IMR-90 (cell line): ENCODE data around the gene ARF1. TPM values are rescaled to one million over a fixed set of nuclear protein-coding genes. Genes with fewer than 3 reads are reported as not detected.

Experiments
- ATAC-seq: fragments of 200-7000 bp; cut with Tn5 transposase; 2 replicates; pipeline ENCODE4 v1.9.1; 2020; ENCODE audit warnings: low read depth, mild to moderate bottlenecking, moderate library complexity
- BruUV-seq: library from RNA; stranded (reverse); fragments of 400-500 nt; replicated peaks from 2 replicates; lab custom pipeline; 2021; lab: Mats Ljungman, UMichigan
- CTCF ChIA-PET: fragments of 300-600 bp; formaldehyde crosslinking; extraction: SDS; loops from one replicate; lab custom pipeline; 2021; ENCODE audit warnings: antibody characterized with exemption; lab: Yijun Ruan, JAX
- POLR2A ChIA-PET: fragments of 300-600 bp; sonication (Branson Sonifier 250); formaldehyde crosslinking; loops from one replicate; lab custom pipeline; 2022; ENCODE audit warnings: antibody characterized with exemption; ENCODE audit not compliant: unreplicated experiment; lab: Charles Lee
- DNase-seq: peaks from one replicate; pipeline ENCODE4 v3.0.0; 2013
- H2AFZ ChIP-seq: replicated peaks from 2 replicates; pipeline ENCODE3; 2013; ENCODE audit warnings: low read length, mild to moderate bottlenecking; ENCODE audit not compliant: poor library complexity
- H2AK5ac ChIP-seq: 2 replicates; pipeline ENCODE4 v1.6.1; 2013; ENCODE audit warnings: low read depth, low read length, inconsistent platforms
- H2AK9ac ChIP-seq: replicated peaks from 2 replicates; pipeline ENCODE3; 2013; ENCODE audit warnings: mild to moderate bottlenecking, low read depth, low read length, moderate library complexity; ENCODE audit not compliant: poor library complexity
- H2BK120ac ChIP-seq: 2 replicates; pipeline ENCODE4 v1.6.1; 2013; ENCODE audit warnings: low read depth, low read length, inconsistent platforms
- H2BK15ac ChIP-seq: 3 replicates; pipeline ENCODE4 v1.6.1; 2013; ENCODE audit warnings: low read depth, low read length, inconsistent platforms
- H2BK20ac ChIP-seq: 2 replicates; pipeline ENCODE4 v1.6.1; 2013; ENCODE audit warnings: low read depth, mild to moderate bottlenecking, inconsistent platforms, low read length, moderate library complexity
- H2BK5ac ChIP-seq: 2 replicates; pipeline ENCODE4 v1.6.1; 2013; ENCODE audit warnings: mild to moderate bottlenecking, low read depth, low read length, inconsistent platforms; ENCODE audit not compliant: poor library complexity, severe bottlenecking
- H3K14ac ChIP-seq: replicated peaks from 2 replicates; pipeline ENCODE4 v1.6.1; 2013; ENCODE audit warnings: low read depth, low read length, inconsistent platforms
- H3K18ac ChIP-seq: 2 replicates; pipeline ENCODE4 v1.6.1; 2013; ENCODE audit warnings: low read depth, low read length, control low read depth
- H3K23ac ChIP-seq: 2 replicates; pipeline ENCODE4 v1.6.1; 2013; ENCODE audit warnings: low read depth, low read length, inconsistent platforms
- H3K27ac ChIP-seq: 2 replicates; pipeline ENCODE4 v1.5.1; 2013; ENCODE audit warnings: mild to moderate bottlenecking, control low read depth, low read length; ENCODE audit not compliant: insufficient read depth
- H3K27me3 ChIP-seq: 2 replicates; pipeline ENCODE4 v1.6.1; 2013; ENCODE audit warnings: low read length; ENCODE audit not compliant: control insufficient read depth, insufficient read depth
- H3K36me3 ChIP-seq: 2 replicates; pipeline ENCODE4 v1.6.1; 2013; ENCODE audit warnings: low read length, mixed read lengths; ENCODE audit not compliant: control insufficient read depth, insufficient read depth
- H3K4ac ChIP-seq: 2 replicates; pipeline ENCODE4 v1.6.1; 2013; ENCODE audit warnings: low read depth, low read length, inconsistent platforms
- H3K4me1 ChIP-seq: 2 replicates; pipeline ENCODE4 v1.6.1; 2013; ENCODE audit warnings: low read length, mixed read lengths; ENCODE audit not compliant: control insufficient read depth, insufficient read depth
- H3K4me2 ChIP-seq: 2 replicates; pipeline ENCODE4 v1.6.1; 2013; ENCODE audit warnings: low read depth, mild to moderate bottlenecking, control low read depth, low read length, moderate library complexity
- H3K4me3 ChIP-seq: 2 replicates; pipeline ENCODE4 v1.5.1; 2013; ENCODE audit warnings: low read depth, mild to moderate bottlenecking, control low read depth, low read length, moderate library complexity; ENCODE audit not compliant: insufficient read depth
- H3K56ac ChIP-seq: 2 replicates; pipeline ENCODE4 v1.6.1; 2013; ENCODE audit warnings: low read length, inconsistent platforms; ENCODE audit not compliant: insufficient read depth; ENCODE audit errors: extremely low read depth
- H3K79me1 ChIP-seq, 2 experiments: 2 replicates each; pipeline ENCODE4 v1.6.1; 2013; ENCODE audit warnings: low read length in 2 of 2, inconsistent platforms in 1 of 2, low read depth in 1 of 2
- H3K9ac ChIP-seq: 2 replicates; pipeline ENCODE4 v1.6.1; 2013; ENCODE audit warnings: low read depth, low read length, control low read depth
- H3K9me1 ChIP-seq: 2 replicates; pipeline ENCODE4 v1.6.1; 2013; ENCODE audit warnings: low read length, inconsistent platforms; ENCODE audit not compliant: insufficient read depth
- H3K9me3 ChIP-seq: 2 replicates; pipeline ENCODE4 v1.6.1; 2013; ENCODE audit warnings: low read length; ENCODE audit not compliant: control insufficient read depth, insufficient read depth
- H4K20me1 ChIP-seq: 2 replicates; pipeline ENCODE4 v1.6.1; 2013; ENCODE audit warnings: low read length, inconsistent platforms; ENCODE audit not compliant: insufficient read depth
- H4K5ac ChIP-seq: 2 replicates; pipeline ENCODE4 v1.6.1; 2013; ENCODE audit warnings: mild to moderate bottlenecking, low read depth, low read length, control low read depth
- H4K8ac ChIP-seq, 2 experiments: 2 replicates each; pipeline ENCODE4 v1.6.1; 2013; ENCODE audit warnings: low read depth in 2 of 2, low read length in 2 of 2, control low read depth in 1 of 2, inconsistent platforms in 1 of 2
- H4K91ac ChIP-seq: 2 replicates; pipeline ENCODE4 v1.6.1; 2013; ENCODE audit warnings: low read depth, low read length, inconsistent platforms; ENCODE audit not compliant: insufficient read depth
- CEBPB ChIP-seq: IDR thresholded peaks from 2 replicates; pipeline ENCODE4 v1.6.1; 2012; ENCODE audit warnings: low read depth, low read length, improper control_type of control experiment
- ELK1 ChIP-seq: fragments of 150-350 bp; IDR thresholded peaks from 2 replicates; pipeline ENCODE4 v1.6.1; 2016; ENCODE audit warnings: low read depth, mild to moderate bottlenecking, low read length, moderate library complexity, borderline replicate concordance
- MAZ ChIP-seq: IDR thresholded peaks from 2 replicates; pipeline ENCODE4 v1.6.1; 2012; ENCODE audit warnings: low read depth, mild to moderate bottlenecking, low read length, improper control_type of control experiment, moderate library complexity, borderline replicate concordance
- MXI1 ChIP-seq: IDR thresholded peaks from 2 replicates; pipeline ENCODE4 v1.6.1; 2012; ENCODE audit warnings: low read depth, mild to moderate bottlenecking, low read length, moderate library complexity, borderline replicate concordance
- POLR2A ChIP-seq: IDR thresholded peaks from 2 replicates; pipeline ENCODE4 v1.6.1; 2012; ENCODE audit warnings: mild to moderate bottlenecking, low read depth, low read length
- RCOR1 ChIP-seq: IDR thresholded peaks from 2 replicates; pipeline ENCODE4 v1.6.1; 2012; ENCODE audit warnings: mild to moderate bottlenecking, low read length, improper control_type of control experiment; ENCODE audit not compliant: insufficient replicate concordance
- RFX5 ChIP-seq: IDR thresholded peaks from 2 replicates; pipeline ENCODE4 v1.8.0; 2012; ENCODE audit warnings: low read depth, mild to moderate bottlenecking, low read length, moderate library complexity
- SMC3 ChIP-seq: fragments of 150-350 bp; IDR thresholded peaks from 2 replicates; pipeline ENCODE4 v1.6.1; 2016; ENCODE audit warnings: low read depth, mild to moderate bottlenecking, antibody characterized with exemption, low read length, moderate library complexity
- WGBS, 2 experiments: methylation state at CpG; one replicate each; pipeline versions ENCODE4 v1.1.5 to v1.1.7; 2013; ENCODE audit warnings: missing lambda C conversion rate in 2 of 2; ENCODE audit not compliant: insufficient read length in 1 of 2; ENCODE audit errors: extremely low coverage in 2 of 2; 5-methylcytosine and 5-hydroxymethylcytosine counted together
- dilution Hi-C: fragments of 300-500 bp; cut with HindIII; formaldehyde crosslinking; loops from one replicate; pipeline ENCODE4 v1.14.3; 2018; ENCODE audit warnings: low sequenced_read_pairs; ENCODE audit not compliant: unreplicated experiment
- in situ Hi-C: fragments of 300-500 bp; cut with MboI; formaldehyde crosslinking; loops from 3 replicates; pipeline ENCODE4 v1.14.3; 2019; ENCODE audit warnings: low sequenced_read_pairs, inconsistent platforms, mixed read lengths
- intact Hi-C: fragments of 100-400 bp; cut with micrococcal nuclease; formaldehyde crosslinking; loops from 2 replicates; pipeline ENCODE4 v1.10.0; 2022
- polyA plus RNA-seq, 3 experiments: library from polyadenylated mRNA; depleted of rRNA; stranded (reverse); fragments of >200 nt; gene quantifications; 2 replicates each; pipeline ENCODE4 v1.2.3, GENCODE V29; 2012; ENCODE audit warnings: low replicate concordance in 1 of 3
- total RNA-seq: library from RNA; depleted of rRNA; stranded (reverse); fragments of >200 nt; gene quantifications from 2 replicates; pipeline ENCODE4 v1.2.3, GENCODE V29; 2012

The ARF1 gene
- total and polyA plus RNA-seq, 2 of the 4 experiments (the other 2 are of a cell fraction) = 330 to 1,100 TPM

GRCh38 chr1:228070173-228070572, 12.3 kb upstream of the ARF1 start:
- Histone ChIP-seq H2BK120ac (no peak overlapping the region), H3K27me3 (peaks cover 37% of the 10 kb centered on the region), H2AFZ (no peak overlapping the region), H3K14ac (no peak overlapping the region), H3K4me2 (no peak overlapping the region), H3K4me3 (no peak overlapping the region), H2BK15ac (no peak overlapping the region), H3K9me3 (no peaks in the 10 kb centered on the region), H3K9me1 (no peaks in the 10 kb centered on the region), H3K27ac (no peak overlapping the region), H4K5ac (no peak overlapping the region), H3K18ac (no peak overlapping the region), H3K4ac (no peak overlapping the region), H4K91ac (no peak overlapping the region), H3K4me1 (no peaks in the 10 kb centered on the region), H3K79me1 (no peaks in the 10 kb centered on the region), H2AK9ac (no peak overlapping the region), H4K20me1 (peaks cover 7% of the 10 kb centered on the region), H3K9ac (no peak overlapping the region), H2BK5ac (no peak overlapping the region), H3K36me3 (no peaks in the 10 kb centered on the region), H2AK5ac (no peak overlapping the region), H3K23ac (no peak overlapping the region), H4K8ac (no peak overlapping the region), H3K56ac (no peak overlapping the region), H2BK20ac (no peak overlapping the region)
- no peak for TF ChIP-seq RCOR1
- no peak for TF ChIP-seq SMC3
- no peak for TF ChIP-seq CEBPB
- TF ChIP-seq RFX5 = no peak
- no peak for TF ChIP-seq ELK1
- no peak for TF ChIP-seq MAZ
- no peak for TF ChIP-seq POLR2A
- no peak for TF ChIP-seq MXI1
- ChIA-PET POLR2A (no interaction called here), CTCF (no interaction called here)
- DNase-seq (no peak), ATAC-seq (no peak)
- 57 to 100% methylated on average over 1 to 2 of the region's 2 CpGs for WGBS, 2 experiments
- dilution Hi-C loops (no loop called here), in situ Hi-C loops (no loop called here), intact Hi-C loops (no loop called here)
- BruUV-seq = no TSS peak
